Small intestine (tissue), 7 donors: ENCODE data around the gene TSHZ2. TPM values are rescaled to one million over a fixed set of nuclear protein-coding genes. Genes with fewer than 3 reads are reported as not detected.

Source experiments
- DNase-seq, 2 donors: peaks; one replicate each; pipeline versions ENCODE4 v3.0.0 to v3.0.0-alpha.2; 2013
- FAIRE-seq: peaks from 2 replicates; lab custom pipeline; 2012; peaks lifted over from hg19 to GRCh38; lab: Jason Lieb, UNC
- H3K27ac ChIP-seq, 3 donors: one replicate each; pipeline ENCODE4 v1.5.1; 2013; ENCODE audit warnings: low read length in 2 of 3, mild to moderate bottlenecking in 2 of 3, control low read depth in 1 of 3, inconsistent platforms in 1 of 3, low read depth in 1 of 3, moderate library complexity in 1 of 3
- H3K27me3 ChIP-seq, 3 donors: one replicate each; pipeline ENCODE4 v1.6.1; 2013; ENCODE audit warnings: low read length in 3 of 3, inconsistent platforms in 1 of 3; ENCODE audit not compliant: control insufficient read depth in 3 of 3, insufficient read depth in 3 of 3
- H3K36me3 ChIP-seq, 3 donors: one replicate each; pipeline ENCODE4 v1.6.1; 2013; ENCODE audit warnings: low read length in 3 of 3, inconsistent platforms in 1 of 3, low read depth in 1 of 3, mild to moderate bottlenecking in 1 of 3, moderate library complexity in 1 of 3; ENCODE audit not compliant: control insufficient read depth in 3 of 3, insufficient read depth in 2 of 3
- H3K4me1 ChIP-seq, 3 donors: one replicate each; pipeline ENCODE4 v1.6.1; 2013; ENCODE audit warnings: low read length in 2 of 3, inconsistent platforms in 1 of 3, low read depth in 1 of 3, mild to moderate bottlenecking in 1 of 3, moderate library complexity in 1 of 3; ENCODE audit not compliant: control insufficient read depth in 3 of 3, insufficient read depth in 2 of 3
- H3K4me3 ChIP-seq, 3 donors: one replicate each; pipeline ENCODE4 v1.5.1; 2013; ENCODE audit warnings: low read length in 3 of 3, control low read depth in 1 of 3, inconsistent platforms in 1 of 3, low read depth in 1 of 3, mild to moderate bottlenecking in 1 of 3, moderate library complexity in 1 of 3
- H3K9me3 ChIP-seq, 2 donors: one replicate each; pipeline ENCODE4 v1.6.1; 2013; ENCODE audit warnings: low read depth in 1 of 2, low read length in 1 of 2; ENCODE audit not compliant: control insufficient read depth in 2 of 2, insufficient read depth in 1 of 2
- WGBS, 3 donors: extraction: QIAGEN DNeasy Blood & Tissue Kit; methylation state at CpG; one replicate each; pipeline ENCODE4 v1.1.7; 2013; 5-methylcytosine and 5-hydroxymethylcytosine counted together
- polyA plus RNA-seq, 4 donors: library from polyadenylated mRNA; stranded (reverse) in 3 of 4; unstranded in 1 of 4; fragments of 200-250 nt in 3 of 4; fragments of 120-200 nt in 1 of 4; gene quantifications; one replicate each; pipeline versions ENCODE4 v1.2.1 to v1.2.3, GENCODE V29; 2013
- donor health status: healthy with polysubstance abuse.
- donor health status: control.
- donor health status: control.
- donor health status: Bipolar disorder and iron deficiency.
- donor health status: healthy.

The TSHZ2 gene
- polyA plus RNA-seq, 4 donors = 0.67 to 4.4 (median 2.1) TPM

DNA sequence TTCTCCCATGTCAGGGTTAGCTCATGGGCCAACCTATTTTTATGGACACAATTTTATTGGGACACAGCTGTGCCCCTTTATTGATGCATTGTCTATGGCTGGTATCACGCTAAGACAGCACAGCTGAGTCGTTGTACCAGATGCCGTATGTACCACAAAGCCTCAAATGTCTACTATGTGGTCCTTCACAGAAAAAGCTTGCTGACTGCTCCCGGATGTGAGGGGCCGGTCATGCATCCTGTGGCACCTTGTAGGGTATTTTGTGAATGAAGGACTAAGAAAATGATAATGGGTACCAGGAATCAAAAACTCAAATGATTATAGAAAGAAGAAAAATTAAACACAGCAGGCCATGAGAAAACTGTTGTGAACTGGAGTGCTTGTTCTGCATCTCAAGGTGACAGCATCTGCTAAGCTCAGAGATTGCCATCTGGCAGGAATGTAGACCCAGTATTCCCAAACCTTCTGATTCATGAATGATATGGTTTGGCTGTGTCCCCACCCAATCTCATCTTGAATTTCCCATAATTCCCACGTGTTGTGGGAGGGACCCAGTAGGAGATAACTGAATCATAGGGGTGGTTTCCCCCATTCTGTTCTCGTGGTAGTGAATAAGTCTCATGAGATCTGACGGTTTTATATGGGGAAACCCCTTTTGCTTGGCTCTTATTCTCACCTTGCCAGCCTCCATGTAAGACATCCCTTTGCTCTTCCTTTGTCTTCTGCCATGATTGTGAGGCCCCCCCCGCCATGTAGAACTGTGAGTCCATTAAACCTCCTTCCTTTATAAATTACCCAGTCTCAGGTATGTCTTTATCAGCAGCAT is 248.5 kb downstream of the TSHZ2 start:
- Histone ChIP-seq H3K4me3 (no peak overlapping the region), H3K4me1 (no peaks in the 10 kb centered on the region), H3K27ac (no peak overlapping the region), H3K9me3 (no peaks in the 10 kb centered on the region), H3K27me3 (peaks cover 0 to 5% (median 0%) of the 10 kb centered on the region in 3 donors), H3K36me3 (no peaks in the 10 kb centered on the region)
- FAIRE-seq = no peak
- 74 to 80% (median 78%) methylated on average over 9 of the region's 9 CpGs for WGBS, 3 donors
- no peak for DNase-seq

DNA sequence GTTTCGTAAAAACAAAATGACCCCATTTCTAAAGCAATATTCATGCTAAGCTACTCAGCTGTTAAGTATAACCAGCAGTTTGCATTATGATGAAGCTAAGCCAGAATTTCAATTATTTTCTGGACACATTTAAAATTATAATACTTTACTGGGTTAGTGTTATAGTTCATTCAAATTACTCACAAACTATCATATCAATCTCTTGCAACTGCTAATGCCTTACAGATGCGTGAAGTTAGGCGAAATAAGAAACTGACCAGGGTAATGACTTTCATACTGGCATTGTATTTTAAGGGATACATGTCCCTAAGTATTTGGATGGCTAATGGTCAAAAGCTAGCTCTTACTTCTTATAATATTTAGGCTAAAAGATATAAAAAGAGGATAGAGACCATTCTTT is 249.6 kb downstream of the TSHZ2 start:
- 87 to 94% (median 92%) methylated on average over 3 of the region's 3 CpGs for WGBS, 3 donors
- no peak for FAIRE-seq
- H3K27me3 ChIP-seq = peaks cover 0 to 4% (median 0%) of the 10 kb centered on the region in 3 donors
- no peaks in the 10 kb centered on the region for H3K9me3 ChIP-seq
- no peak for DNase-seq
- no peak overlapping the region for H3K27ac ChIP-seq
- no peak overlapping the region for H3K4me3 ChIP-seq
- no peaks in the 10 kb centered on the region for H3K36me3 ChIP-seq
- peaks cover 0 to 2% (median 0%) of the 10 kb centered on the region in 3 donors for H3K4me1 ChIP-seq

DNA sequence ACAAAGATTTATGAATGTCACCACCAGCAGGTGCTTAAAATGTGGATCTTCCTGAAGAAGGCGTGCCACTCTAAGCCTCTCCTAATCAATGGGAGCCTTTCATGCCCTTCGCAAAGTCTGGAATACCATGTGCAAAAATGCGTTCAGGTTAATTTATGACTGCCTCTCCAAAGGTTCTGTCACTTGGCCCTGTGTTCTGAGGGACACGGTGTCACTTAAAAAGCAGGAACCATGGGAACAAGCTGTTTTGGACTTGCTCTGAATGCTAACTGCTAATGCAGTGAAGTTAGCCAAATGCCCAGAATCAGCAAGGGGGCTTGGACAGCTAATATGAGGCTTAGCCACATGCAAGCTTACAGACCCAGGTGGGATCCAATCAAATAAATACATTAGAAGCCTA is 250.3 kb downstream of the TSHZ2 start:
- 57 to 78% (median 60%) methylated on average over 4 of the region's 4 CpGs for WGBS, 3 donors
- Histone ChIP-seq H3K27ac (no peak overlapping the region), H3K4me3 (no peak overlapping the region), H3K27me3 (no peaks in the 10 kb centered on the region), H3K9me3 (no peaks in the 10 kb centered on the region), H3K36me3 (no peaks in the 10 kb centered on the region), H3K4me1 (peaks cover 0 to 2% (median 0%) of the 10 kb centered on the region in 3 donors)
- DNase-seq (no peak), FAIRE-seq (no peak)

DNA sequence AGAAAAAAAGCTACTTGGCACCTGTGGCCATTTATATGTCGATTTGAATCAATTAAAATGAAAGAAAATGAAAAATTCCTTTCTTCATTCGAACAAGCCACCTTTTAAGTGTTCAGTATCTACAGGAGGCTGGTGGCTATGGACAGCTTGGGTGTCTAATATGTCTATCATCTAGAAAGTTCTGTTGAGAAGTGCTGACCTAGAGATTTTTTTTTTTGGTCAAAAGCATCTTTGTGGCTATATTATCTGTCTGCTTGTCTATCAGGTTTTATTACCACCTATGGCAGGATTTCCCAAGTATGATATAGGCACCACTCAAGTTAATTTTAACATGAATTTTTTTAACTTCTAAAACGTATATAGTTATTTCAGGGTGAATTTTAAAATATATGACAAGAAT is 250.8 kb downstream of the TSHZ2 start:
- Histone ChIP-seq H3K9me3 (no peaks in the 10 kb centered on the region), H3K36me3 (no peaks in the 10 kb centered on the region), H3K27ac (no peak overlapping the region), H3K27me3 (no peaks in the 10 kb centered on the region), H3K4me1 (peaks cover 0 to 2% (median 0%) of the 10 kb centered on the region in 3 donors), H3K4me3 (no peak overlapping the region)
- no peak for DNase-seq
- no peak for FAIRE-seq
- 70 to 81% (median 78%) methylated on average over 3 of the region's 3 CpGs for WGBS, 3 donors

DNA sequence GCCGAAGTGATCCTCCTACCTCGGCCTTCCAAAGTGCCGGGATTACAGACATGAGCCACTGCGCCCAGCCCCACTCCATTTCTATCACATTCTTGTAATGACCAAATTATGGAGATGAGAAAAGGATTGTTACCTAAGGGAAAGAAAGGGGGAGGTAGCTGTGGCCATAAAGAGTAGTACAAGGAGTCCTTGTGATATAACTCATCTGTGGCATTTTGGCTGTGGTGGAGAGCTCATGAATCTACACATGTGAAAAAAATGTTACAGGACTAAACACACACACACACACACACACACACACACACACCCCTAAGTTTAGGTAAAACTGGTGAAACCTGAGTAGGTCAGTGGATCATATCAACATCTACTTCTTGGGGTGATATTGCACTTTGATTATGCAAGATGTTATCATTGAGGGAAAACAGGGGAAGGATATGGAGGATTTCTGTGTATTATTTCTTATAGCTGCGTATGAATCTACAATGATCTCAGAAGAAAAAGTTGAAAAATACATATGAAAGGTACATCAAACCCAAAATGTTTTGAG is 251.5 kb downstream of the TSHZ2 start:
- no peaks in the 10 kb centered on the region for H3K36me3 ChIP-seq
- peaks cover 0 to 2% (median 0%) of the 10 kb centered on the region in 3 donors for H3K4me1 ChIP-seq
- DNase-seq (no peak), FAIRE-seq (no peak)
- no peak overlapping the region for H3K27ac ChIP-seq
- no peak overlapping the region for H3K4me3 ChIP-seq
- H3K9me3 ChIP-seq = no peaks in the 10 kb centered on the region
- no peaks in the 10 kb centered on the region for H3K27me3 ChIP-seq
- WGBS, 3 donors = 78 to 92% (median 85%) methylated on average over 5 of the region's 5 CpGs

DNA sequence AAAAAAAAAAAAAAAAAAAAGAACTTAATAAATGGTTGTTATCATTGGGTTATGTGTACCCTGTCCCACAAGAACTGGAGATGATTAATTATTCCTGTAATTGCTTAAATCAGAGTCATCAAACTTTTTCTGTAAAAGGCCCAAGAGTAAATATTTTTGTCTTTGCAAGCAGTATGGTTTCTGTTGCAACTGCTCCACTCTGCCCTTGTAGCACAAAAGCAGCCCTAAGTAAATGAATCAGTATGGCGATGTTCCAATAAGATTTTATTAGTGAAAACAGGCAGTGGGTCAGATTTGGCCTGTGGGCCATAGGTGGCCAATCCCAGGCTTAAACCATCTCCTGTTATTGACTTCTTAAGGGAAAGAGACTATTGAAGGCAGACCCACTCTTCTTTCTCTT is 252.7 kb downstream of the TSHZ2 start:
- DNase-seq (no peak), FAIRE-seq (no peak)
- Histone ChIP-seq H3K9me3 (no peaks in the 10 kb centered on the region), H3K36me3 (no peaks in the 10 kb centered on the region), H3K27me3 (no peaks in the 10 kb centered on the region), H3K4me3 (no peak overlapping the region), H3K27ac (no peak overlapping the region), H3K4me1 (peaks cover 0 to 2% (median 0%) of the 10 kb centered on the region in 3 donors)
- WGBS, 3 donors = 79 to 100% (median 91%) methylated on average over 1 of the region's 1 CpG

DNA sequence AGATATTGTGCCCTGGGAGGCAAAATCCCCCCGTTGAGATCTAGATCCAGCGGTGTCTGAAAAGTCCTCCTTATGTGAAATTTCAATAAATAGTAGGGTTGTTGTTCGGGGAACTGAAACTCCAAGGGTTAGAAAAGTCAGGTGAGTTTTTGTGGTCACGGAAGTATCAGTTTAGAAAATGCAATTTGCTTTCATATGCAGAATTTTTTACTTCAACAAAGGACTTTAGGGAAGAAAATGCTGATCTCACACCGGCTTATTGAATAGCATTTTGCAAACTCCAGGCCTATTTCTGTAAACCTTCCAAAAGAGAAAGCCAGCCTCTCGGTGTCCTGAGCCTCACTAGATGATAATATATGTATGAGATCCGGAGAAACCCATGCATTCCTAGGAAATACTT is 254.7 kb downstream of the TSHZ2 start:
- Histone ChIP-seq H3K27ac (no peak overlapping the region), H3K4me3 (no peak overlapping the region), H3K27me3 (no peaks in the 10 kb centered on the region), H3K36me3 (no peaks in the 10 kb centered on the region), H3K4me1 (peaks cover 0 to 2% (median 0%) of the 10 kb centered on the region in 3 donors), H3K9me3 (no peaks in the 10 kb centered on the region)
- no peak for DNase-seq
- no peak for FAIRE-seq
- WGBS, 3 donors = 63 to 82% (median 80%) methylated on average over 7 of the region's 7 CpGs

DNA sequence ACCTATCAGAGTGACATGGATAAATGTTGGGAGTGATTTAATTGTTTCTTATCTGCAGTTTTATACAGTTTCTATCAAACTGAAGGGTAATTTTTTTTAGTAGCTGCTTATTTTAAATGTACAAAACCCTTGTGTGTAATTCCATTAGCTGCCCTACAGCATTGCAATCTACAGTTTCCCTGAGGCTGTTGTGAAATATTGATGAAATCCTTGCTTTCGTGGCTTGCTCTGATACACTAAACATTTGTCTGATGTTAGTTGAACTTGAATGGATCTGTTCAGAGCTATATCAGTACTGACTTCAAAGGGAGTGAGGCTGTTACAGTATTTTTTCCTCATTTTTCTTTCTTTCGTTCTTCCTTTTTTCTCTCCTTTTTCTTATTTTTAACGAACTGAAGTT is 255.4 kb downstream of the TSHZ2 start:
- Histone ChIP-seq H3K4me1 (peaks cover 0 to 2% (median 0%) of the 10 kb centered on the region in 3 donors), H3K4me3 (no peak overlapping the region), H3K27ac (no peak overlapping the region), H3K27me3 (no peaks in the 10 kb centered on the region), H3K36me3 (no peaks in the 10 kb centered on the region), H3K9me3 (no peaks in the 10 kb centered on the region)
- no peak for FAIRE-seq
- WGBS, 3 donors = 71 to 82% (median 79%) methylated on average over 3 of the region's 3 CpGs
- no peak for DNase-seq
